Loucy (cell line): Measurements from ENCODE around the gene ZNF407.

Experiments used
- EZH2phosphoT487 ChIP-seq: fragments of 200-600 bp; IDR thresholded peaks from 2 replicates; pipeline ENCODE4 v1.6.1; 2018; ENCODE audit warnings: antibody characterized with exemption, mild to moderate bottlenecking, moderate library complexity, borderline replicate concordance
- TF ChIP-seq, protein P1 (sequence below): fragments of 200-600 bp; sonication (generic); conservative IDR thresholded peaks from 2 replicates; pipeline ENCODE4 v1.5.1; 2014; ENCODE audit warnings: mild to moderate bottlenecking, antibody characterized with exemption, low read length

- TF ChIP-seq, protein P1, sequence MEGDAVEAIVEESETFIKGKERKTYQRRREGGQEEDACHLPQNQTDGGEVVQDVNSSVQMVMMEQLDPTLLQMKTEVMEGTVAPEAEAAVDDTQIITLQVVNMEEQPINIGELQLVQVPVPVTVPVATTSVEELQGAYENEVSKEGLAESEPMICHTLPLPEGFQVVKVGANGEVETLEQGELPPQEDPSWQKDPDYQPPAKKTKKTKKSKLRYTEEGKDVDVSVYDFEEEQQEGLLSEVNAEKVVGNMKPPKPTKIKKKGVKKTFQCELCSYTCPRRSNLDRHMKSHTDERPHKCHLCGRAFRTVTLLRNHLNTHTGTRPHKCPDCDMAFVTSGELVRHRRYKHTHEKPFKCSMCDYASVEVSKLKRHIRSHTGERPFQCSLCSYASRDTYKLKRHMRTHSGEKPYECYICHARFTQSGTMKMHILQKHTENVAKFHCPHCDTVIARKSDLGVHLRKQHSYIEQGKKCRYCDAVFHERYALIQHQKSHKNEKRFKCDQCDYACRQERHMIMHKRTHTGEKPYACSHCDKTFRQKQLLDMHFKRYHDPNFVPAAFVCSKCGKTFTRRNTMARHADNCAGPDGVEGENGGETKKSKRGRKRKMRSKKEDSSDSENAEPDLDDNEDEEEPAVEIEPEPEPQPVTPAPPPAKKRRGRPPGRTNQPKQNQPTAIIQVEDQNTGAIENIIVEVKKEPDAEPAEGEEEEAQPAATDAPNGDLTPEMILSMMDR, result no peak
- TF ChIP-seq EZH2phosphoT487, result no peak
Observed at GRCh38 chr18:75073654-75074053, 476.0 kb downstream of the ZNF407 start.
